HepG2 (cell line): Measurements from ENCODE around the gene RUVBL2. TPM values are rescaled to one million over a fixed set of nuclear protein-coding genes. Genes with fewer than 3 reads are reported as not detected.

Experiments
- AGO2 ChIP-seq: fragments of 200-400 bp; formaldehyde crosslinking; optimal IDR thresholded peaks from 2 replicates; pipeline ENCODE3; 2017; ENCODE audit warnings: mild to moderate bottlenecking, low read depth, low read length, moderate library complexity
- CENPT ChIP-seq: sonication (generic); formaldehyde crosslinking; IDR thresholded peaks from 2 replicates; pipeline ENCODE4 v1.8.0; 2022; ENCODE audit warnings: low read depth, mild to moderate bottlenecking, moderate library complexity, missing genetic modification reagents
- DR1 ChIP-seq: sonication (generic); formaldehyde crosslinking; IDR thresholded peaks from 2 replicates; pipeline ENCODE4 v1.8.0; 2021; ENCODE audit warnings: mild to moderate bottlenecking, missing genetic modification reagents, inconsistent platforms
- ETV5 ChIP-seq: IDR thresholded peaks from 2 replicates; pipeline ENCODE4 v1.6.1; 2018; ENCODE audit warnings: missing biosample characterization, missing genetic modification reagents, inconsistent platforms, borderline replicate concordance
- MIER2 ChIP-seq: IDR thresholded peaks from 2 replicates; pipeline ENCODE4 v1.6.1; 2016; ENCODE audit warnings: missing biosample characterization, missing genetic modification reagents
- NFIC ChIP-seq: IDR thresholded peaks from 2 replicates; pipeline ENCODE4 v1.6.1; 2012; ENCODE audit warnings: mild to moderate bottlenecking, low read length, inconsistent platforms
- NRL ChIP-seq: sonication (generic); formaldehyde crosslinking; IDR thresholded peaks from 2 replicates; pipeline ENCODE4 v1.5.0; 2020; ENCODE audit warnings: missing genetic modification reagents, mild to moderate bottlenecking, moderate library complexity, borderline replicate concordance
- PCBP2 ChIP-seq: fragments of 200-400 bp; formaldehyde crosslinking; optimal IDR thresholded peaks from 2 replicates; pipeline ENCODE3; 2018; ENCODE audit warnings: low read length, low read depth; ENCODE audit not compliant: poor library complexity, severe bottlenecking
- RBAK ChIP-seq: sonication (generic); formaldehyde crosslinking; IDR thresholded peaks from 2 replicates; pipeline ENCODE4 v1.5.1; 2020; ENCODE audit warnings: mild to moderate bottlenecking, missing genetic modification reagents
- RELA ChIP-seq: sonication (generic); formaldehyde crosslinking; IDR thresholded peaks from 2 replicates; pipeline ENCODE4 v1.4.0; 2020; ENCODE audit warnings: missing genetic modification reagents
- REXO4 ChIP-seq: sonication (generic); formaldehyde crosslinking; IDR thresholded peaks from 2 replicates; pipeline ENCODE4 v1.8.0; 2022; ENCODE audit warnings: missing genetic modification reagents, mild to moderate bottlenecking, borderline replicate concordance
- ZFP36L2 ChIP-seq: sonication (generic); formaldehyde crosslinking; IDR thresholded peaks from 2 replicates; pipeline ENCODE4 v1.4.0; 2020; ENCODE audit warnings: missing genetic modification reagents
- ZNF282 ChIP-seq: fragments of 450-650 bp; IDR thresholded peaks from 2 replicates; pipeline ENCODE4 v1.6.1; 2018; ENCODE audit not compliant: partially characterized antibody
- ZNF773 ChIP-seq: sonication (generic); formaldehyde crosslinking; IDR thresholded peaks from 2 replicates; pipeline ENCODE4 v1.4.0; 2020; ENCODE audit warnings: missing genetic modification reagents, borderline replicate concordance
- ZSCAN29 ChIP-seq: sonication (generic); formaldehyde crosslinking; conservative IDR thresholded peaks from 2 replicates; pipeline ENCODE4 v1.4.0; 2020; ENCODE audit warnings: mild to moderate bottlenecking, missing genetic modification reagents
- polyA plus RNA-seq, 8 experiments: library from polyadenylated mRNA; depleted of rRNA in 3 of 8; stranded (reverse) in 7 of 8; unstranded in 1 of 8; fragments of >200 nt; fragmentation: Illumina TruSeq in 4 of 8; extraction: Trizol in 4 of 8; gene quantifications; 2 replicates each; pipeline versions ENCODE4 v1.2.1 to v1.2.3, GENCODE V29; 2011 to 2016; ENCODE audit warnings: low read depth in 4 of 8, missing spikeins in 1 of 8, mixed read lengths in 1 of 8; ENCODE audit not compliant: insufficient read depth in 1 of 8
- total RNA-seq, 5 experiments: library from RNA; depleted of rRNA; stranded (reverse); fragments of >200 nt; fragmentation: Illumina TruSeq; extraction: Trizol; gene quantifications; 2 replicates each; pipeline ENCODE4 v1.2.3, GENCODE V29; 2016; ENCODE audit warnings: low read depth in 1 of 5
- TF ChIP-seq, protein P1 (sequence below): sonication (generic); formaldehyde crosslinking; IDR thresholded peaks from 2 replicates; pipeline ENCODE4 v1.5.0; 2020; ENCODE audit warnings: missing genetic modification reagents, mild to moderate bottlenecking, borderline replicate concordance
- TF ChIP-seq, protein P2 (sequence below): sonication (generic); formaldehyde crosslinking; IDR thresholded peaks from 2 replicates; pipeline ENCODE4 v1.4.0; 2020; ENCODE audit warnings: missing genetic modification reagents, mild to moderate bottlenecking, borderline replicate concordance
- TF ChIP-seq, protein P3 (sequence below): sonication (generic); formaldehyde crosslinking; IDR thresholded peaks from 2 replicates; pipeline ENCODE4 v1.4.0; 2020; ENCODE audit warnings: missing genetic modification reagents
- TF ChIP-seq, protein P4 (sequence below): IDR thresholded peaks from 2 replicates; pipeline ENCODE4 v1.6.1; 2012; ENCODE audit warnings: low read length, improper control_type of control experiment

The RUVBL2 gene
- total and polyA plus RNA-seq, 2 of the 13 experiments (the other 11 are each of a cell fraction or from before 2014, with no cell fraction given) = 120 to 122 TPM

DNA sequence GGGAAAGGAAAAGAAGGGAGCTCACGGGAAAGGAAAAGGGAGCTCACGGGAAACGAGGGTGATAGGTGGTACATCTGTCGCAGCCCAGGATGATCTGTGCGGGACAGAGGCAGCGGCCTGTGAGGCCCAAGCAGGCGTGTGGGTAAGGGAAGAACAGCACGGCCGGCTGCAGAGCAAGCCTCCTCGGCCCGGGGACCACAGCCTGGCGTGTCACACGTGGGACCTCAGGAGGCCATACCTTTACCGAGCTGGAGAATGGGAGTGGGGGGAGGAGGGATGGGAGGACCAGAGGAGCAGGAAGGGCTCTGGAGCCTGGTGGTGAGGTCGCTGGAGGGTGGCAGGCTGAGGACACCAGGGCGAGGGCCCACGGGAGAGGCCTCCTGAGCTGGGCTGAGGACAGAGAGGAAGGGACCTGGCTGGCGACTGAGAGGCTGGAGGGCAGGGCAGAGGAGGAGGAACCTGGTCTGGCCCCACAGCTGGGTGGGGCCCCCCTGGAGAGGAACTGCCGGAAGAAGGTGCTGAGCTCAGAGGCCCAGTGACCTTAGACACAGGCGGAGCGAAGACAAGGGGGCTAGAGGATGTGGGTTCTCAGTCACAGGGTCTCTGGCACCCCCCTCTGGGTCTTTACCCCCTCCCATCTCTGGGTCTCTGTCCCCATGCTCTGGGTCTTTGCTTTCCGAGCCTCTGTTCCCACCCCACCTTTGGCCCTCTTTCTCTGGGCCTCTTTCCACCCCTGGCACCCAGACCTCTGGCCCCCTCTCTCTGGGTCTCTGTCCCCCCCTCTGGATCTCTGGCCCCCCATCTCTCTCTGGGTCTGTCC is 31.4 kb upstream of the RUVBL2 start (continued):
- TF ChIP-seq ETV5 (CRISPR knock-in tag) (peak; percentile 96), NFIC (no peak; the same call in 1 of the 2 replicates), ZSCAN29 (CRISPR knock-in tag) (no peak; the same call in 1 of the 2 replicates), ZNF282 (no peak), PCBP2 (peak; percentile 67), AGO2 (peak; percentile 100), RBAK (no peak), ZNF773 (CRISPR knock-in tag) (no peak; the same call in 1 of the 2 replicates), DR1 (CRISPR knock-in tag) (peak; percentile 87), RELA (CRISPR knock-in tag) (peak; percentile 27; the same call in 1 of the 2 replicates), NRL (CRISPR knock-in tag) (peak; percentile 87), ZFP36L2 (0 out of 2 replicates have a peak, but pooled peaks have one; percentile 26), MIER2 (no peak; the same call in 1 of the 2 replicates), REXO4 (0 out of 2 replicates have a peak, but pooled peaks have one; percentile 13), CENPT (CRISPR knock-in tag) (0 out of 2 replicates have a peak, but pooled peaks have one; percentile 62)
- TF ChIP-seq, protein P1, sequence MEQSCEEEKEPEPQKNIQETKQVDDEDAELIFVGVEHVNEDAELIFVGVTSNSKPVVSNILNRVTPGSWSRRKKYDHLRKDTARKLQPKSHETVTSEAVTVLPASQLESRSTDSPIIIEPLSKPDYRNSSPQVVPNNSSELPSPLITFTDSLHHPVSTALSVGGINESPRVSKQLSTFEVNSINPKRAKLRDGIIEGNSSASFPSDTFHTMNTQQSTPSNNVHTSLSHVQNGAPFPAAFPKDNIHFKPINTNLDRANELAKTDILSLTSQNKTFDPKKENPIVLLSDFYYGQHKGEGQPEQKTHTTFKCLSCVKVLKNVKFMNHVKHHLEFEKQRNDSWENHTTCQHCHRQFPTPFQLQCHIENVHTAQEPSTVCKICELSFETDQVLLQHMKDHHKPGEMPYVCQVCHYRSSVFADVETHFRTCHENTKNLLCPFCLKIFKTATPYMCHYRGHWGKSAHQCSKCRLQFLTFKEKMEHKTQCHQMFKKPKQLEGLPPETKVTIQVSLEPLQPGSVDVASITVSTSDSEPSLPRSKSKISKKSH = peak; percentile 82; the same call in 1 of the 2 replicates
- TF ChIP-seq, protein P2, sequence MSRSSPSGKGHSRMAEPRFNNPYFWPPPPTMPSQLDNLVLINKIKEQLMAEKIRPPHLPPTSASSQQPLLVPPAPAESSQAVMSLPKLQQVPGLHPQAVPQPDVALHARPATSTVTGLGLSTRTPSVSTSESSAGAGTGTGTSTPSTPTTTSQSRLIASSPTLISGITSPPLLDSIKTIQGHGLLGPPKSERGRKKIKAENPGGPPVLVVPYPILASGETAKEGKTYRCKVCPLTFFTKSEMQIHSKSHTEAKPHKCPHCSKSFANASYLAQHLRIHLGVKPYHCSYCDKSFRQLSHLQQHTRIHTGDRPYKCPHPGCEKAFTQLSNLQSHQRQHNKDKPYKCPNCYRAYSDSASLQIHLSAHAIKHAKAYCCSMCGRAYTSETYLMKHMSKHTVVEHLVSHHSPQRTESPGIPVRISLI (CRISPR knock-in tag) = peak; percentile 45
- TF ChIP-seq, protein P3, sequence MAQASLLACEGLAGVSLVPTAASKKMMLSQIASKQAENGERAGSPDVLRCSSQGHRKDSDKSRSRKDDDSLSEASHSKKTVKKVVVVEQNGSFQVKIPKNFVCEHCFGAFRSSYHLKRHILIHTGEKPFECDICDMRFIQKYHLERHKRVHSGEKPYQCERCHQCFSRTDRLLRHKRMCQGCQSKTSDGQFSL = peak; percentile 93
- TF ChIP-seq, protein P4, sequence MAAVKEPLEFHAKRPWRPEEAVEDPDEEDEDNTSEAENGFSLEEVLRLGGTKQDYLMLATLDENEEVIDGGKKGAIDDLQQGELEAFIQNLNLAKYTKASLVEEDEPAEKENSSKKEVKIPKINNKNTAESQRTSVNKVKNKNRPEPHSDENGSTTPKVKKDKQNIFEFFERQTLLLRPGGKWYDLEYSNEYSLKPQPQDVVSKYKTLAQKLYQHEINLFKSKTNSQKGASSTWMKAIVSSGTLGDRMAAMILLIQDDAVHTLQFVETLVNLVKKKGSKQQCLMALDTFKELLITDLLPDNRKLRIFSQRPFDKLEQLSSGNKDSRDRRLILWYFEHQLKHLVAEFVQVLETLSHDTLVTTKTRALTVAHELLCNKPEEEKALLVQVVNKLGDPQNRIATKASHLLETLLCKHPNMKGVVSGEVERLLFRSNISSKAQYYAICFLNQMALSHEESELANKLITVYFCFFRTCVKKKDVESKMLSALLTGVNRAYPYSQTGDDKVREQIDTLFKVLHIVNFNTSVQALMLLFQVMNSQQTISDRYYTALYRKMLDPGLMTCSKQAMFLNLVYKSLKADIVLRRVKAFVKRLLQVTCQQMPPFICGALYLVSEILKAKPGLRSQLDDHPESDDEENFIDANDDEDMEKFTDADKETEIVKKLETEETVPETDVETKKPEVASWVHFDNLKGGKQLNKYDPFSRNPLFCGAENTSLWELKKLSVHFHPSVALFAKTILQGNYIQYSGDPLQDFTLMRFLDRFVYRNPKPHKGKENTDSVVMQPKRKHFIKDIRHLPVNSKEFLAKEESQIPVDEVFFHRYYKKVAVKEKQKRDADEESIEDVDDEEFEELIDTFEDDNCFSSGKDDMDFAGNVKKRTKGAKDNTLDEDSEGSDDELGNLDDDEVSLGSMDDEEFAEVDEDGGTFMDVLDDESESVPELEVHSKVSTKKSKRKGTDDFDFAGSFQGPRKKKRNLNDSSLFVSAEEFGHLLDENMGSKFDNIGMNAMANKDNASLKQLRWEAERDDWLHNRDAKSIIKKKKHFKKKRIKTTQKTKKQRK = no peak
